ENCODE measurements around the gene TOM1L2.

TOM1L2 gene

GRCh38 chr17:17849147-17849820 lies 122.9 kb downstream of the TOM1L2 start:
- Histone ChIP-seq H3K27me3 (replicated peaks; ENCODE audit: insufficient read depth, low read length) (no peaks in the 10 kb centered on the region), H3F3A (ENCODE audit: insufficient read depth, low read length) (no peaks in the 10 kb centered on the region), H3K4me2 (ENCODE audit: low read depth, low read length) (no peak overlapping the region), H3K36me3 (replicated peaks; ENCODE audit: insufficient read depth, low read length) (no peaks in the 10 kb centered on the region), H3K9me3 (replicated peaks; ENCODE audit: insufficient read depth, low read length) (no peaks in the 10 kb centered on the region), H3K9me2 (replicated peaks; ENCODE audit: insufficient read depth, low read length) (no peaks in the 10 kb centered on the region), H3K9ac (ENCODE audit: low read length) (no peak overlapping the region), H3K4me1 (ENCODE audit: low read length) (peaks cover 7% of the 10 kb centered on the region; the same call in 1 of the 2 replicates), H3K4me3 (ENCODE audit: low read length) (no peak overlapping the region), H3K27ac (ENCODE audit: low read length) (no peak overlapping the region), H3K79me2 (ENCODE audit: low read length) (no peaks in the 10 kb centered on the region), H4K20me1 (ENCODE audit: insufficient read depth, low read length) (no peaks in the 10 kb centered on the region), H2AFZ (ENCODE audit: low read length) (no peak overlapping the region)
- DNase-seq, result no peak
- TF ChIP-seq EZH2phosphoT487 (IDR thresholded peaks at IDR 0.05; ENCODE audit: low read length) (no peak), CTCF (IDR thresholded peaks at IDR 0.05; ENCODE audit: low read length) (no peak), EZH2 (optimal IDR thresholded peaks at IDR 0.05; ENCODE audit: low read depth, low read length) (no peak)

DNA sequence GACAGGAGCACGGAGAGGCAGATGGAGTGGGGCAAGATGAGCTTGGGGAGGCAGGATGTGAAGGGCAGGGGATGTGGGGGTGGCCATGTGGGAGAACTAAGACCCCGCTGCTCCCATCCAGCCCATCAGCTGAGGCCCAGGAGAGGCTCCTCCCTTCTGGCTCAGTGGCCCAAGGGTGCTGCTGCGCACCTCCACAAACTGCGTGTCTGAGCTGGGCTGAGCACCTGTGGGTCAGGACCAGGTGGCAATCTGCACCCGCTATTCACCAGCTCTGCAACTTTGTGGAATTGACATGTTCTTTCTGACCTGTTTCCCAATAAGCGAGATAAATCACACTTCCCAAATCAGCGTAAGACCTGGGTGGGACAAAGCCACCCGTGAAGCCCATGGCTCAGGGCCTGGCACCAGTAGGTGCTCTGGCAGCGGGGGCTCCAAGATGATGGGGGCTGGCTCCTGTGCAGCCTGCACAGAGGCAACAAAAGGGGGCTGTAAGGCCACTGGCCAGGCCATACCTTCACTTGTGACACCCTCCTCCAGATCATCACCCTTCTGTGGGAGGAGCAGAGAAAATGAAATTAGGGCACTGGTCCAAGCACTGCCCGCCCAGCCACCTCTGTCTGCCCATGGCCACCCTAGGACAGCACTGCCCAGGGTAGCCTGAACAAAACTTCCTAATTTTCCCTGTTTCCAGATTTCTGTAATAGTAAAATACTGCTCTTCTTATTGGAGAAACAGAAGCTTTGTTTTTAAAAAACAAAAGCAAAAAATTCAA lies 123.7 kb downstream of the TOM1L2 start:
- no peak overlapping the region for H3K9ac ChIP-seq (ENCODE audit: low read length)
- H3K9me3 ChIP-seq (replicated peaks; ENCODE audit: insufficient read depth, low read length), result no peaks in the 10 kb centered on the region
- H3K79me2 ChIP-seq (ENCODE audit: low read length), result no peaks in the 10 kb centered on the region
- H4K20me1 ChIP-seq (ENCODE audit: insufficient read depth, low read length), result no peaks in the 10 kb centered on the region
- no peaks in the 10 kb centered on the region for H3K9me2 ChIP-seq (replicated peaks; ENCODE audit: insufficient read depth, low read length)
- H3K4me1 ChIP-seq (ENCODE audit: low read length), result peaks cover 7% of the 10 kb centered on the region; the same call in 1 of the 2 replicates
- no peak overlapping the region for H3K4me2 ChIP-seq (ENCODE audit: low read depth, low read length)
- TF ChIP-seq EZH2 (optimal IDR thresholded peaks at IDR 0.05; ENCODE audit: low read depth, low read length), result no peak
- TF ChIP-seq EZH2phosphoT487 (IDR thresholded peaks at IDR 0.05; ENCODE audit: low read length), result no peak
- no peak for TF ChIP-seq CTCF (IDR thresholded peaks at IDR 0.05; ENCODE audit: low read length)
- no peaks in the 10 kb centered on the region for H3K36me3 ChIP-seq (replicated peaks; ENCODE audit: insufficient read depth, low read length)
- DNase-seq, result no peak
- no peaks in the 10 kb centered on the region for H3F3A ChIP-seq (ENCODE audit: insufficient read depth, low read length)
- H3K4me3 ChIP-seq (ENCODE audit: low read length), result no peak overlapping the region
- no peak overlapping the region for H2AFZ ChIP-seq (ENCODE audit: low read length)
- no peak overlapping the region for H3K27ac ChIP-seq (ENCODE audit: low read length)
- no peaks in the 10 kb centered on the region for H3K27me3 ChIP-seq (replicated peaks; ENCODE audit: insufficient read depth, low read length)

DNA sequence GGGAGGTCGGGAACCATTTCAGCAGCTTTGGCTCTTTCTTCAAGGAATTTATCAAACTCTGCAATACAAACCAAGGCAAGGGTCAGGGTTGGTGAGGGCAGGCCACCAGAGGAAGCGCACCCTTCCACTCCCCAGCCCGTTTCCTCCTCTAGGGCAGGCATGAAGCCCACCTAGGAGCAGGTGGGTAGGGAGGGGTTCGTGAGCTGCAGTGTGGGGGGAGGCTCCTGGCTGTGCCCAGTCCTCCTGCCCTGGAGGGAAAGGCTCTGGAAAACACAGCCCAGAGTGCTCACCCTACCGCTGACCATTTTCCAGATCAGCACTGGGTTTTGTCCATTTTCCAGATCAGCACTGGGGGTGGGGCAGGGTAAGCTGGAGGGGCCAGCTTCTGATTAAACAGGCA lies 124.5 kb downstream of the TOM1L2 start:
- TF ChIP-seq EZH2phosphoT487 (IDR thresholded peaks at IDR 0.05; ENCODE audit: low read length), result no peak
- TF ChIP-seq CTCF (IDR thresholded peaks at IDR 0.05; ENCODE audit: low read length), result no peak
- TF ChIP-seq EZH2 (optimal IDR thresholded peaks at IDR 0.05; ENCODE audit: low read depth, low read length), result no peak
- H4K20me1 ChIP-seq (ENCODE audit: insufficient read depth, low read length), result no peaks in the 10 kb centered on the region
- no peaks in the 10 kb centered on the region for H3F3A ChIP-seq (ENCODE audit: insufficient read depth, low read length)
- H3K4me1 ChIP-seq (ENCODE audit: low read length), result peaks cover 7% of the 10 kb centered on the region; the same call in 1 of the 2 replicates
- no peak overlapping the region for H3K4me3 ChIP-seq (ENCODE audit: low read length)
- H3K36me3 ChIP-seq (replicated peaks; ENCODE audit: insufficient read depth, low read length), result no peaks in the 10 kb centered on the region
- H2AFZ ChIP-seq (ENCODE audit: low read length), result no peak overlapping the region
- no peak overlapping the region for H3K4me2 ChIP-seq (ENCODE audit: low read depth, low read length)
- H3K9me3 ChIP-seq (replicated peaks; ENCODE audit: insufficient read depth, low read length), result no peaks in the 10 kb centered on the region
- DNase-seq, result no peak
- no peaks in the 10 kb centered on the region for H3K9me2 ChIP-seq (replicated peaks; ENCODE audit: insufficient read depth, low read length)
- H3K79me2 ChIP-seq (ENCODE audit: low read length), result no peaks in the 10 kb centered on the region
- no peak overlapping the region for H3K9ac ChIP-seq (ENCODE audit: low read length)
- H3K27me3 ChIP-seq (replicated peaks; ENCODE audit: insufficient read depth, low read length), result no peaks in the 10 kb centered on the region
- no peak overlapping the region for H3K27ac ChIP-seq (ENCODE audit: low read length)

Measured in MM.1S (cell line).